ENCODE results near the gene PHYH.

DNA sequence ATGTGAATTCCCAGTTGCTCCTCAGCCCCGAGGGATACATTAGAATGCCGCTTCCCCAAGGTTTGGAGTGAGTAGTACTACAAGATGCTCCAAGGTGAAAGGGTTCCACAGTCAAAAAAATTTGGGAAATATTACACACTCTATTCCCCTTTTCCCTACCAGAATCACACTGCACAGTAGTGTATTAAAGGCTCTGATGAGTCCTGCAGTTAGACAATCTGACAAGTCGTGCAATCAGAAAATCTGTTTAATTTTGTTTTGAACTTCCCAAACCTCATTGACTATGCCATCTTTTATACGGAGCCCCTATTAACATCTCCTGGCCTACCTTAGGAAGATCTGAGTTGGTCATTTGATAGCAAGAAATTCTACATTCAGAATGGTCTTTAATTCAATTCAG lies 52.1 kb downstream of the PHYH start:
- TF ChIP-seq CTCF (conservative IDR thresholded peaks at IDR 0.05; ENCODE audit: low read length) (no peak), EZH2phosphoT487 (IDR thresholded peaks at IDR 0.05; ENCODE audit: borderline replicate concordance, low read depth, low read length) (no peak)

All from OCI-LY7 (cell line).